C4-2B (cell line): ENCODE results near the gene CCDC38.

Source experiments
- CTCF ChIP-seq: fragments of 450-650 bp; conservative IDR thresholded peaks from 2 replicates; pipeline ENCODE4 v1.5.1; 2017; ENCODE audit warnings: mild to moderate bottlenecking
- ZFX ChIP-seq: fragments of 450-650 bp; IDR thresholded peaks from 2 replicates; pipeline ENCODE4 v1.6.1; 2017

DNA sequence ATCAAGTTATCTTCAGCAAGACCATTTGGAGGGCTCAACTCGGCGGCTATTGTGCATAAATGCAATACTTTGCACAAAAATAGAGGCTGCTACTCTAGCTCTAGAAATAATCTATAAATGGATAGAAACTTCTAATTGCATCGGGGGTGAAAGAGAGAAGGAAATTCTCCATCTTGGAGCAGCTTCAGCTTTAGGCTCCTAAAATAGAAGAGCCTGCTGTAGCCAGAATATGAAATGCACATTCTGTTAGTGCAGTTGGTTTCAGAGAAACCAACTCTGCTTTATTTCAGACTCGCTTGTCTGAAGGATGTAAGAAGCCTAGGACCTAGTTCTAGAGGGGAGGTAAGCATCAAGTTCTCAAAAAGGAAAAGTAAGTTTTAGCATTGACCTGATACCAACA lies 45.6 kb downstream of the CCDC38 start:
- TF ChIP-seq CTCF (no peak), ZFX (no peak)
